BJ (cell line): Measurements from ENCODE around the gene KRTAP29-1. TPM values are rescaled to one million over a fixed set of nuclear protein-coding genes. Genes with fewer than 3 reads are reported as not detected.

Source experiments
- CTCF ChIA-PET: fragments of 350-600 bp; formaldehyde crosslinking; extraction: SDS; loops from one replicate; lab custom pipeline; 2021; ENCODE audit warnings: antibody characterized with exemption, inconsistent platforms; lab: Yijun Ruan, JAX
- POLR2A ChIA-PET: fragments of 300-600 bp; sonication (Branson Sonifier 250); formaldehyde crosslinking; extraction: SDS; loops from one replicate; lab custom pipeline; 2021; ENCODE audit warnings: antibody characterized with exemption; lab: Charles Lee
- DNase-seq: peaks from one replicate; pipeline ENCODE4 v3.0.0-alpha.2; 2011; ENCODE audit warnings: low read depth
- H3K27me3 ChIP-seq: 2 replicates; pipeline ENCODE4 v1.6.0; 2011; ENCODE audit warnings: low read length; ENCODE audit not compliant: control insufficient read depth, insufficient read depth
- H3K36me3 ChIP-seq: 2 replicates; pipeline ENCODE4 v1.5.1; 2011; ENCODE audit warnings: low read length; ENCODE audit not compliant: control insufficient read depth, insufficient read depth
- H3K4me3 ChIP-seq: 2 replicates; pipeline ENCODE4 v1.5.1; 2011; ENCODE audit warnings: low read depth, mild to moderate bottlenecking, control low read depth, low read length
- polyA plus RNA-seq: library from polyadenylated mRNA; depleted of rRNA; stranded (reverse); fragments of >200 nt; gene quantifications from 2 replicates; pipeline ENCODE4 v1.2.3, GENCODE V29; 2011
- TF ChIP-seq, protein P1 (sequence below): IDR thresholded peaks from 2 replicates; pipeline ENCODE4 v1.5.1; 2011; ENCODE audit warnings: low read depth, mild to moderate bottlenecking, control low read depth, inconsistent platforms, low read length, moderate library complexity; ENCODE audit not compliant: insufficient read depth

The KRTAP29-1 gene
- polyA plus RNA-seq, 1 experiment = not detected

DNA sequence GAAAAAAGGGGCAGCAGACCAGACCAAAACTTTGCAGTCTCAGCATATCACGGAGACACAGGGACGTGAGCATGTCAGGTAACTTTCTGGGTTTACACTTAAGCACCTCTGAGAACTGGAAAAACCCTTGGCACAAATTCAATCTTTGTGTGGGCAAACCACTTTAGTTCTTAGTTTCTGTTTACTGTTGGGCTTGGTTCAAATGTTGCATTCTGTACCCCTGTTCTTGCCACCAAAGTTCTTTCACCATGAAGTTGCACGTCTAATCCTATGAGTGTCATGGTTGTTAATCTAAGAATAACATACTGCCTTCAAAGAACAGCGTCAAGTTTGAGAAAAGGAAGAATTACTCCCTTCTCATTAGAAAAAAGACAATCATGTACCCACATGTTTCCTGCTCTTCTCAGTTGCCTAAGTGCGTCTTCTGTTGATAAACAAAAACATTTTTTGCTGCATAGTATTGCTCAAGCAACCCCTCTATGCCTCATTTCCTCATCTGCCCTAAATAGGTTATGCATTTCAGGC lies 36.4 kb upstream of the KRTAP29-1 start:
- H3K36me3 ChIP-seq = no peaks in the 10 kb centered on the region
- CTCF ChIA-PET = interaction anchor here (0.6 to 2.1 kb wide), 6 partner anchors 10 to 535 kb away, joined by 3 to 8 read pairs (median 4); no protein-coding TSS in a partner anchor
- no peak for DNase-seq
- POLR2A ChIA-PET = no interaction called here
- no peaks in the 10 kb centered on the region for H3K27me3 ChIP-seq
- no peak overlapping the region for H3K4me3 ChIP-seq
- TF ChIP-seq, protein P1, sequence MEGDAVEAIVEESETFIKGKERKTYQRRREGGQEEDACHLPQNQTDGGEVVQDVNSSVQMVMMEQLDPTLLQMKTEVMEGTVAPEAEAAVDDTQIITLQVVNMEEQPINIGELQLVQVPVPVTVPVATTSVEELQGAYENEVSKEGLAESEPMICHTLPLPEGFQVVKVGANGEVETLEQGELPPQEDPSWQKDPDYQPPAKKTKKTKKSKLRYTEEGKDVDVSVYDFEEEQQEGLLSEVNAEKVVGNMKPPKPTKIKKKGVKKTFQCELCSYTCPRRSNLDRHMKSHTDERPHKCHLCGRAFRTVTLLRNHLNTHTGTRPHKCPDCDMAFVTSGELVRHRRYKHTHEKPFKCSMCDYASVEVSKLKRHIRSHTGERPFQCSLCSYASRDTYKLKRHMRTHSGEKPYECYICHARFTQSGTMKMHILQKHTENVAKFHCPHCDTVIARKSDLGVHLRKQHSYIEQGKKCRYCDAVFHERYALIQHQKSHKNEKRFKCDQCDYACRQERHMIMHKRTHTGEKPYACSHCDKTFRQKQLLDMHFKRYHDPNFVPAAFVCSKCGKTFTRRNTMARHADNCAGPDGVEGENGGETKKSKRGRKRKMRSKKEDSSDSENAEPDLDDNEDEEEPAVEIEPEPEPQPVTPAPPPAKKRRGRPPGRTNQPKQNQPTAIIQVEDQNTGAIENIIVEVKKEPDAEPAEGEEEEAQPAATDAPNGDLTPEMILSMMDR = no peak

DNA sequence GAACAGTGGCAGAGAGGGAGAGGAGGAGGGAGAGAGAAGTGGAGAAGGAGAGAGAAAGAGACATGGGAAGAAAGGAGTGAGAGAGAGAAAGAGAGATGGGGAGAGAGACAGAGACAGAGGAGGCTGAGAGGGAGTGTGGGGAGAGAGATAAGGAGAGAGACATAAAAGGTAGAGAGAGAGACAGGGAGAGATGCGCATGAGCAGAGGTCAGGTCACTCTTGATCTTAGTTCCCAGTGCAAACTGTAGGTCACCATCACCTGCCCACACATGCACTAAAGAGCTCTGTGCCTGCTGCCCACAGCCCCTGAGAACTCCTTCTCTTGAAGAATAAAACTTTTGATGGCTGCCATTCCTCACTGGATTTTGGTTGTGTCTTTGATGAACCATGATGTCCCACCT lies 33.1 kb upstream of the KRTAP29-1 start:
- no peaks in the 10 kb centered on the region for H3K27me3 ChIP-seq

DNA sequence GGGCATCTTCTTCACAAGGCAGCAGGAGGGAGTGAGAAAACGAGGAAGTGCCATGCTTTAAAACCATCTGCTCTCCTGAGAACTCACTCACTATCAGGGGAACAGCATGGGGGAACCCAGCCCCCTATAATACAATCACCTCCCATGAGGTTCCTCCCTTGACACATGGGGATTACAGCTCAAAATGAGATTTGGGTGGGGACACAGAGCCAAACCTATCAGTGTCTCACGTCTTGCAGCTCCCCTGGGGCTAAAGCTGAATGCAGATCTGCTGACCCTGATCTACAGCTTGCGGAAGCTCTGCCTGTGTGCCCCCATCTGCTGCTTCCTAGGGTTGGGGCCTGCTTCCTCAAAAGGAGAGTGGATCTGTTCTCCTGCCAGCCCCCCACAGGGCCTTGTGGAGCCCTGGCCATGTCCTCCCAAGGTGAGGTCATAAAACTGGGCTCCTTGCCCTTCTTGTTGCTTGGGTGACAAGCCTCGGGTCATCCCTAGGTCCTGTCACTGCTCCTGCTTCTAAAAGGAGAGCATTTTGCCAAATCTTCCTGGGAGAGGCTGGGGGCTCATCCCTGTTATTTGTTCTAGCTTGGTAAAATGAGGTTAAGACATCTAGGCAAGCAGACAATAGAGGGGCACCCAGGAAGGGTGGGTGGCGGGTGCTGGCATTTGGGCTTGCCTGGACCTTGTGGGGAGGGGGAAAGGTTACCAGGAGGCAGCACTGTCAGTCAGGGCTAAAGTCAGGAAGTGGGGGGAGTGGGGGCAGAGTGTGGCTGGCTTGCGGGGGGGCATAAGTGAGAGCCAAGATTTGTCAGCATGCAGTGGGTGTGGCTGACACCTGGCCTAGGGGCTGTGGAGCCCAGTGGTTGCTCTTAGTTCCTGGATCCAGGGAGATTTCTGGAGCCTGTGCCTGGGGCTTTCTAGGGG lies 32.0 kb upstream of the KRTAP29-1 start:
- no peak for DNase-seq
- POLR2A ChIA-PET = no interaction called here
- no peaks in the 10 kb centered on the region for H3K36me3 ChIP-seq
- CTCF ChIA-PET = interaction anchor here (3.3 kb wide), 1 partner anchor 12 kb away, joined by 18 read pairs; no protein-coding TSS in a partner anchor
- TF ChIP-seq, protein P1 = no peak
- no peaks in the 10 kb centered on the region for H3K27me3 ChIP-seq
- H3K4me3 ChIP-seq = no peak overlapping the region

More for the DNA sequence above, 33.1 kb upstream of the KRTAP29-1 start:
- TF ChIP-seq, protein P1 = no peak
- CTCF ChIA-PET = no interaction called here
- DNase-seq = no peak
- no peak overlapping the region for H3K4me3 ChIP-seq
- POLR2A ChIA-PET = no interaction called here
- H3K36me3 ChIP-seq = no peaks in the 10 kb centered on the region

DNA sequence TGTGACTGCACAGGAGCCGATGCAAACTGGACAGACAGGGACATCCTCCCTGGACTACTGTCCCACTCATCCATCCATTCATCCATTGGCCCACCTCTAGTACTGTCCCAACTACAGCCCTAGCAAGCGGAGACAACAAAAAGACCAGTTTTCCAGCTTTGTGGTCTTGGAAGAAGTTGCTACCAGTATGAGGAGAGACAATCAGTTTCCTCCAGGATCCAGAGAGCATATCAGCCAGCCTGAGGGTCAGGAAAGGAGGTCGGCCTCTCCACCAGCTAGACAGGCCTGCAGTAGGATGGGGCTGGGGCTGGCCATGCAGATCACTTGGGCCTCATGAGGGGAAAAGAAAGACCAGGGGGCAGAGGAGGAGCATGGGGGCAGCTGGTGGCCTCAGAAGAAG lies 31.2 kb upstream of the KRTAP29-1 start:
- Histone ChIP-seq H3K4me3 (no peak overlapping the region), H3K27me3 (no peaks in the 10 kb centered on the region), H3K36me3 (no peaks in the 10 kb centered on the region)
- DNase-seq = no peak
- ChIA-PET CTCF (interaction anchor here (0.6 to 3.3 kb wide), 3 partner anchors 11 to 329 kb away, joined by 3 to 18 read pairs (median 6); no protein-coding TSS in a partner anchor), POLR2A (no interaction called here)
- TF ChIP-seq, protein P1 = no peak

DNA sequence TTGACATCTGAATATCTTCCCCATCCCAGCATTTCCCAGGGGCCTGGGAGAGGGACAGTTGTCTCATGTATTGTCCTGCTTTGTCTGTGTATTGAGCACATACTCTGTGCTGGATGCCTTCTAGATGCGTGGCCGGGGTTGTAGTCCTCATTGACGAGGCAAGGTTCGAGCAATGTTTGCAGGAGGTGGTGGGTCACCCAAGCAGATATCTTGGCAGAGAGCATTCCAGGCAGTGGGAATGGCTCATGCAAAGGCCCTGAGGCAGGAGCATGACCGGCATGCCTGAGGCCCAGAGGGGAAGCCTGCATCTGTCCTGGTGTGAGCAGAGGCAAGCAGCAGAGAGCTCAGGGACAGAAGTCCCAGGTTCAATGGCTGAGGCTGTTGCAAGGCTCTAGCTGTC lies 30.4 kb upstream of the KRTAP29-1 start:
- Histone ChIP-seq H3K4me3 (no peak overlapping the region), H3K27me3 (no peaks in the 10 kb centered on the region), H3K36me3 (no peaks in the 10 kb centered on the region)
- DNase-seq = no peak
- TF ChIP-seq, protein P1 = no peak
- ChIA-PET POLR2A (no interaction called here), CTCF (interaction anchor here (0.7 to 3.3 kb wide), 3 partner anchors 10 to 330 kb away, joined by 3 to 18 read pairs (median 6); no protein-coding TSS in a partner anchor)
